ENCODE results near the gene GLB1L.
A peak's percentile ranks its signal among the peaks of the same experiment; 100 is the strongest.

GLB1L gene

GRCh38 chr2:219220652-219221402 is 24.4 kb downstream of the GLB1L start:
- no peak for DNase-seq

GRCh38 chr2:219219784-219220532 is 25.3 kb downstream of the GLB1L start:
- DNase-seq = no peak

GRCh38 chr2:219218732-219219701 is 26.2 kb downstream of the GLB1L start, which contains the start of gene ABCB6:
Gene ABCB6, minus strand, starts transcription at chr2:219218958. Its CDS starts 285 bp downstream, at chr2:219218673.
- peak; percentile 12 for DNase-seq

GRCh38 chr2:219218217-219218731 is 27.0 kb downstream of the GLB1L start:
- no peak for DNase-seq

- no peak for DNase-seq
Observed at GRCh38 chr2:219216535-219216915, 28.7 kb downstream of the GLB1L start.

- DNase-seq = no peak
Observed at GRCh38 chr2:219215871-219216534, 29.2 kb downstream of the GLB1L start.

- DNase-seq = no peak
Observed at GRCh38 chr2:219214786-219215185, 30.5 kb downstream of the GLB1L start.

- no peak for DNase-seq
Observed at GRCh38 chr2:219214141-219214540, 31.1 kb downstream of the GLB1L start.

GRCh38 chr2:219213486-219214071 is 31.7 kb downstream of the GLB1L start:
- no peak for DNase-seq

- no peak for DNase-seq
Observed at GRCh38 chr2:219213026-219213415, 32.2 kb downstream of the GLB1L start.

GRCh38 chr2:219210886-219211362 is 34.3 kb downstream of the GLB1L start:
- no peak for DNase-seq

- no peak for DNase-seq
Observed at GRCh38 chr2:219210196-219210885, 34.9 kb downstream of the GLB1L start.

- no peak for DNase-seq
Observed at GRCh38 chr2:219209236-219210195, 35.7 kb downstream of the GLB1L start.

GRCh38 chr2:219207884-219208740 is 37.1 kb downstream of the GLB1L start:
- no peak for DNase-seq

GRCh38 chr2:219207134-219207883 is 37.9 kb downstream of the GLB1L start:
- DNase-seq = no peak

- peak; percentile 7 for DNase-seq
Observed at GRCh38 chr2:219206328-219207133, 38.7 kb downstream of the GLB1L start, which contains the start of gene ZFAND2B. Gene ZFAND2B, plus strand, starts transcription at chr2:219206782. Its CDS starts 206 bp downstream, at chr2:219206988.

GRCh38 chr2:219205981-219206327 is 39.3 kb downstream of the GLB1L start:
- DNase-seq = no peak

Data from NCI-H187 treated with DMSO at 0.1 percent for 48 hours (cell line).